Colonic mucosa (tissue), 4 donors: ENCODE results near the gene CAPN5. TPM values are rescaled to one million over a fixed set of nuclear protein-coding genes. Genes with fewer than 3 reads are reported as not detected.

Source experiments
- DNase-seq: peaks from one replicate; pipeline ENCODE4 v3.0.0-alpha.2; 2020
- H3K27ac ChIP-seq: fragments of 200-600 bp; one replicate; pipeline ENCODE4 v1.8.0; 2021
- H3K27me3 ChIP-seq: fragments of 200-600 bp; one replicate; pipeline ENCODE4 v1.8.0; 2021
- H3K36me3 ChIP-seq: fragments of 200-600 bp; one replicate; pipeline ENCODE4 v1.8.0; 2021
- H3K4me1 ChIP-seq: fragments of 200-600 bp; one replicate; pipeline ENCODE4 v1.8.0; 2021; ENCODE audit warnings: mild to moderate bottlenecking
- H3K4me3 ChIP-seq: fragments of 200-600 bp; one replicate; pipeline ENCODE4 v1.8.0; 2021
- H3K9ac ChIP-seq, 2 donors: one replicate each; pipeline ENCODE4 v1.7.0; 2013; ENCODE audit warnings: control low read depth in 2 of 2, low read depth in 2 of 2, low read length in 2 of 2
- H3K9me3 ChIP-seq: fragments of 200-600 bp; one replicate; pipeline ENCODE4 v1.8.0; 2021
- intact Hi-C: fragments of 100-400 bp; cut with DNase I; formaldehyde crosslinking; loops from one replicate; pipeline ENCODE4 v1.14.1; 2022
- total RNA-seq, 2 donors: library from RNA; stranded (reverse); fragmentation: NEBNext Ultra II Directional in 1 of 2; extraction: Animal tissue kit (Norgen Biotek cat#: 25700) in 1 of 2; gene quantifications; one replicate each; pipeline ENCODE4 v1.2.1, GENCODE V29; 2021
- TF ChIP-seq, protein P1 (sequence below): fragments of 200-600 bp; IDR thresholded peaks from one replicate; pipeline ENCODE4 v1.8.0; 2022; ENCODE audit warnings: antibody characterized with exemption, mild to moderate bottlenecking
- donor health status: healthy.
- donor health status: DM: no; HTN: no; CAD: no.
- donor health status: DM: no; HTN: no; CAD: no.

The CAPN5 gene
- total RNA-seq, 2 donors from 2014 or later: 258 to 267 TPM

- Histone ChIP-seq H3K36me3 (no peaks in the 10 kb centered on the region), H3K27ac (peak overlapping the region; percentile 42), H3K9me3 (no peaks in the 10 kb centered on the region), H3K9ac (no peak overlapping the region), H3K4me1 (peaks cover 3% of the 10 kb centered on the region), H3K4me3 (no peak overlapping the region), H3K27me3 (no peaks in the 10 kb centered on the region)
- DNase-seq: no peak
- intact Hi-C loops: loop anchor here (10.0 kb wide), 1 partner anchor 51 kb away; no protein-coding TSS in a partner anchor
- TF ChIP-seq, protein P1, sequence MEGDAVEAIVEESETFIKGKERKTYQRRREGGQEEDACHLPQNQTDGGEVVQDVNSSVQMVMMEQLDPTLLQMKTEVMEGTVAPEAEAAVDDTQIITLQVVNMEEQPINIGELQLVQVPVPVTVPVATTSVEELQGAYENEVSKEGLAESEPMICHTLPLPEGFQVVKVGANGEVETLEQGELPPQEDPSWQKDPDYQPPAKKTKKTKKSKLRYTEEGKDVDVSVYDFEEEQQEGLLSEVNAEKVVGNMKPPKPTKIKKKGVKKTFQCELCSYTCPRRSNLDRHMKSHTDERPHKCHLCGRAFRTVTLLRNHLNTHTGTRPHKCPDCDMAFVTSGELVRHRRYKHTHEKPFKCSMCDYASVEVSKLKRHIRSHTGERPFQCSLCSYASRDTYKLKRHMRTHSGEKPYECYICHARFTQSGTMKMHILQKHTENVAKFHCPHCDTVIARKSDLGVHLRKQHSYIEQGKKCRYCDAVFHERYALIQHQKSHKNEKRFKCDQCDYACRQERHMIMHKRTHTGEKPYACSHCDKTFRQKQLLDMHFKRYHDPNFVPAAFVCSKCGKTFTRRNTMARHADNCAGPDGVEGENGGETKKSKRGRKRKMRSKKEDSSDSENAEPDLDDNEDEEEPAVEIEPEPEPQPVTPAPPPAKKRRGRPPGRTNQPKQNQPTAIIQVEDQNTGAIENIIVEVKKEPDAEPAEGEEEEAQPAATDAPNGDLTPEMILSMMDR: no peak
Measured at GRCh38 chr11:77026221-77026620, 40.5 kb upstream of the CAPN5 start.

- Histone ChIP-seq H3K9me3 (no peaks in the 10 kb centered on the region), H3K36me3 (no peaks in the 10 kb centered on the region), H3K9ac (no peak overlapping the region), H3K27me3 (no peaks in the 10 kb centered on the region), H3K4me1 (peaks cover 3% of the 10 kb centered on the region), H3K27ac (peak overlapping the region; percentile 42), H3K4me3 (no peak overlapping the region)
- intact Hi-C loops: loop anchor here (10.0 kb wide), 1 partner anchor 52 kb away; no protein-coding TSS in a partner anchor
- DNase-seq: no peak
- TF ChIP-seq, protein P1: no peak
Measured at GRCh38 chr11:77026743-77027142, 40.0 kb upstream of the CAPN5 start.

- DNase-seq: no peak
- Histone ChIP-seq H3K27ac (peak overlapping the region; percentile 77), H3K4me1 (peaks cover 3% of the 10 kb centered on the region), H3K9me3 (no peaks in the 10 kb centered on the region), H3K36me3 (no peaks in the 10 kb centered on the region), H3K9ac (no peak overlapping the region), H3K4me3 (no peak overlapping the region), H3K27me3 (no peaks in the 10 kb centered on the region)
- TF ChIP-seq, protein P1: no peak
- intact Hi-C loops: loop anchor here (10.0 kb wide), 1 partner anchor 52 kb away; no protein-coding TSS in a partner anchor
Measured at GRCh38 chr11:77027275-77027674, 39.5 kb upstream of the CAPN5 start.

DNA sequence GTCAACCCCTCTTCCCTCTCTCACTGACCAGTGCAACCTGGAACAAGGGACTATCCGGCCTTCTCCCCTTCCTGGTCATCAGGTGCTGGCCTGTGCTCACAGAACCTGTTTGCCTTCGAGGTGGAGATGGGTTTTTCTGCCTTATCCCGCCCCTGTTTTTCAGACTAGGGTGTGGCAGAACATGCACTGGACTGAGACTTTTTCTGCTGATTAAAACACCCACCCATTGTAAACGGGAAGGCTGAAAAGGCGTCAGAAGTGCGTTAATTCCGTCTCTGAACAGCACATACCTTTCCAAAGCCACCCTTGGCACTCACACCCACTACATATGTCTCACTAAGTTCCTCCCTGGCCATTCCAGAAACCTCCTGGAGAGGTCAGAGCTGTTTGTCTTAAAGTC lies 36.9 kb upstream of the CAPN5 start:
- Histone ChIP-seq H3K9me3 (no peaks in the 10 kb centered on the region), H3K4me3 (no peak overlapping the region), H3K27me3 (no peaks in the 10 kb centered on the region), H3K27ac (peak overlapping the region; percentile 77), H3K4me1 (peaks cover 3% of the 10 kb centered on the region), H3K9ac (peak overlapping the region in 1 of 2 donors; percentile 42), H3K36me3 (no peaks in the 10 kb centered on the region)
- intact Hi-C loops: loop anchor here (10.0 kb wide), 1 partner anchor 55 kb away; no protein-coding TSS in a partner anchor
- TF ChIP-seq, protein P1: no peak
- DNase-seq: peak; percentile 71

DNA sequence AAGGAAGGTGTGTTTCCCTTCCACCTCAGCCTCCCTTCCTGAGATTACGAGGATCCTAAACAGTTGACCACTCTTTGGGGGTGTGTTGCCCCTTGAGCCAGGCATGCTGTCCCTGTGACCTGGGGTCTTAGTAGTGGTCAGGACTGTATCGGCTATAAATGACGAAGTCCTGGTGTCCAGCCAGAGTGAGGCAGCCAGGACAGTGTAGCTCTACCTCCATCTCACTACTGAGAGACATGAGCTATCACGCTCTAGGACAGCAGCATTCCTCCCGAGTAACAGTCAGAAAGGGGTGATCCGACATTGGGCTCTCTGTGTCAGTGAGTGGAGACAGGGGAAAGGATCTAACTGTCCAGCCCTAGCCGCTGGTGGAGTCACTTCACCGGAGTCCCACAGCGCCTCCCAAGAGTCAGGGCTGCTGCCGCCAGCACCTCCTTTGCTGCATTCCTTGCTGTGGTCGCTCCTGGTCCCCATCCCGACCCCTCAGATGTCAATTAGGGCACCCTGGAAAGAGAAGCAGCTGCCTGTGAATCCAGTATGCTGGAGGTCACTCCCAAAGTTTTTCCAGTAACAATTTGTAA lies 35.8 kb upstream of the CAPN5 start:
- intact Hi-C loops: no loop called here
- Histone ChIP-seq H3K4me3 (no peak overlapping the region), H3K4me1 (peaks cover 3% of the 10 kb centered on the region), H3K27ac (peak overlapping the region; percentile 77), H3K27me3 (no peaks in the 10 kb centered on the region), H3K9me3 (no peaks in the 10 kb centered on the region), H3K9ac (peak overlapping the region in 1 of 2 donors; percentile 42), H3K36me3 (no peaks in the 10 kb centered on the region)
- DNase-seq: peak; percentile 15
- TF ChIP-seq, protein P1: no peak
